Mesenchymal stem cell (in vitro differentiated cells and primary cell): Measurements from ENCODE around the gene CEBPE.

Experiments
- DNase-seq: peaks from one replicate; pipeline ENCODE4 v3.0.0-alpha.2; 2013
- H2AFZ ChIP-seq: one replicate; pipeline ENCODE4 v1.6.1; 2013; ENCODE audit warnings: low read depth, mild to moderate bottlenecking, control low read depth, inconsistent platforms, low read length, moderate library complexity
- H2AK5ac ChIP-seq: 2 replicates; pipeline ENCODE4 v1.6.1; 2013; ENCODE audit warnings: low read length, moderate library complexity, mild to moderate bottlenecking, inconsistent platforms; ENCODE audit not compliant: severe bottlenecking
- H2BK120ac ChIP-seq: one replicate; pipeline ENCODE4 v1.6.1; 2013; ENCODE audit warnings: low read depth, mild to moderate bottlenecking, inconsistent platforms, low read length, moderate library complexity
- H2BK12ac ChIP-seq, 2 experiments: one replicate each; pipeline ENCODE4 v1.6.1; 2013; ENCODE audit warnings: inconsistent platforms in 2 of 2, low read length in 2 of 2, mild to moderate bottlenecking in 2 of 2, moderate library complexity in 2 of 2, control low read depth in 1 of 2
- H2BK15ac ChIP-seq: one replicate; pipeline ENCODE4 v1.6.1; 2013; ENCODE audit warnings: mild to moderate bottlenecking, low read depth, inconsistent platforms; ENCODE audit not compliant: poor library complexity, severe bottlenecking
- H2BK5ac ChIP-seq: 2 replicates; pipeline ENCODE4 v1.6.1; 2013; ENCODE audit warnings: low read depth, mild to moderate bottlenecking, low read length, control low read depth, inconsistent platforms; ENCODE audit not compliant: poor library complexity, severe bottlenecking
- H3K14ac ChIP-seq, 2 experiments: one replicate each; pipeline ENCODE4 v1.6.1; 2013; ENCODE audit warnings: inconsistent platforms in 2 of 2, low read length in 2 of 2, control low read depth in 1 of 2, mild to moderate bottlenecking in 1 of 2, moderate library complexity in 1 of 2
- H3K18ac ChIP-seq, 2 experiments: one replicate each; pipeline ENCODE4 v1.6.1; 2013; ENCODE audit warnings: inconsistent platforms in 2 of 2, low read length in 2 of 2, control low read depth in 1 of 2, low read depth in 1 of 2, mild to moderate bottlenecking in 1 of 2
- H3K23ac ChIP-seq, 2 experiments: one replicate each; pipeline ENCODE4 v1.6.1; 2013; ENCODE audit warnings: inconsistent platforms in 2 of 2, low read length in 2 of 2, mild to moderate bottlenecking in 2 of 2, moderate library complexity in 2 of 2, control low read depth in 1 of 2
- H3K27ac ChIP-seq: 2 replicates; pipeline ENCODE4 v1.5.1; 2013; ENCODE audit warnings: mild to moderate bottlenecking, moderate library complexity, low read length, control low read depth, inconsistent platforms; ENCODE audit not compliant: poor library complexity, severe bottlenecking
- H3K27me3 ChIP-seq, 2 experiments: 2 replicates each; pipeline versions ENCODE4 v1.6.1 to v1.7.0; 2013; ENCODE audit warnings: low read length in 2 of 2, mild to moderate bottlenecking in 2 of 2, moderate library complexity in 2 of 2, control low read depth in 1 of 2, inconsistent platforms in 1 of 2; ENCODE audit not compliant: control insufficient read depth in 1 of 2, insufficient read depth in 1 of 2
- H3K36me3 ChIP-seq, 2 experiments: 2 replicates each; pipeline versions ENCODE4 v1.6.1 to v1.7.0; 2013; ENCODE audit warnings: low read length in 2 of 2, control low read depth in 1 of 2, inconsistent platforms in 1 of 2, low read depth in 1 of 2, mild to moderate bottlenecking in 1 of 2; ENCODE audit not compliant: insufficient read depth in 2 of 2, control insufficient read depth in 1 of 2
- H3K4ac ChIP-seq, 2 experiments: one replicate each; pipeline ENCODE4 v1.6.1; 2013; ENCODE audit warnings: inconsistent platforms in 2 of 2, low read length in 2 of 2, mild to moderate bottlenecking in 2 of 2, moderate library complexity in 2 of 2, control low read depth in 1 of 2, low read depth in 1 of 2
- H3K4me1 ChIP-seq: 2 replicates; pipeline ENCODE4 v1.6.1; 2013; ENCODE audit warnings: low read depth, low read length, control low read depth; ENCODE audit not compliant: control insufficient read depth, insufficient read depth
- H3K4me2 ChIP-seq: 2 replicates; pipeline ENCODE4 v1.6.1; 2013; ENCODE audit warnings: low read length, mild to moderate bottlenecking, inconsistent platforms; ENCODE audit not compliant: poor library complexity, severe bottlenecking
- H3K4me3 ChIP-seq, 2 experiments: 2 replicates each; pipeline versions ENCODE4 v1.5.1 to v1.7.0; 2013; ENCODE audit warnings: low read length in 2 of 2, mild to moderate bottlenecking in 2 of 2, control low read depth in 1 of 2, low read depth in 1 of 2; ENCODE audit not compliant: insufficient read depth in 1 of 2
- H3K79me1 ChIP-seq: replicated peaks from 2 replicates; pipeline ENCODE4 v1.6.1; 2013; ENCODE audit warnings: mild to moderate bottlenecking, control low read depth, low read length, inconsistent platforms; ENCODE audit not compliant: poor library complexity, severe bottlenecking
- H3K9ac ChIP-seq: 2 replicates; pipeline ENCODE4 v1.7.0; 2013; ENCODE audit warnings: mild to moderate bottlenecking, low read length, moderate library complexity
- H3K9me3 ChIP-seq: 2 replicates; pipeline ENCODE4 v1.7.0; 2013; ENCODE audit warnings: mild to moderate bottlenecking, low read length; ENCODE audit not compliant: control insufficient read depth
- H4K8ac ChIP-seq: one replicate; pipeline ENCODE4 v1.6.1; 2013; ENCODE audit warnings: inconsistent platforms, mild to moderate bottlenecking, low read length, moderate library complexity
- H4K91ac ChIP-seq: one replicate; pipeline ENCODE4 v1.6.1; 2013; ENCODE audit warnings: mild to moderate bottlenecking, low read length, inconsistent platforms
- WGBS: methylation state at CpG from one replicate; pipeline ENCODE4 v1.1.7; 2013; ENCODE audit warnings: mixed read lengths; 5-methylcytosine and 5-hydroxymethylcytosine counted together

Gene CEBPE

GRCh38 chr14:23132970-23133369 lies 13.9 kb upstream of the CEBPE start:
- H3K4me2 ChIP-seq, result no peak overlapping the region
- no peak overlapping the region for H3K14ac ChIP-seq
- H3K79me1 ChIP-seq, result no peaks in the 10 kb centered on the region
- no peak overlapping the region for H4K8ac ChIP-seq
- DNase-seq, result no peak
- H3K9me3 ChIP-seq, result no peaks in the 10 kb centered on the region
- peaks cover 0 to 61% of the 10 kb centered on the region in 2 experiments for H3K36me3 ChIP-seq
- H3K27ac ChIP-seq, result no peak overlapping the region
- no peak overlapping the region for H2BK12ac ChIP-seq
- H3K27me3 ChIP-seq, result peaks cover 0 to 14% of the 10 kb centered on the region in 2 experiments
- no peak overlapping the region for H2BK15ac ChIP-seq
- no peak overlapping the region for H3K9ac ChIP-seq
- no peaks in the 10 kb centered on the region for H3K4me1 ChIP-seq
- WGBS, result 97% methylated on average over 3 of the region's 8 CpGs
- H3K4ac ChIP-seq, result no peak overlapping the region
- no peak overlapping the region for H2AFZ ChIP-seq
- H3K4me3 ChIP-seq, result no peak overlapping the region
- no peak overlapping the region for H2BK5ac ChIP-seq
- H3K23ac ChIP-seq, result no peak overlapping the region
- H3K18ac ChIP-seq, result no peak overlapping the region
- no peak overlapping the region for H2AK5ac ChIP-seq
- no peak overlapping the region for H4K91ac ChIP-seq
- H2BK120ac ChIP-seq, result no peak overlapping the region

GRCh38 chr14:23131482-23131881 lies 12.4 kb upstream of the CEBPE start:
- Histone ChIP-seq H3K18ac (no peak overlapping the region), H3K4me2 (no peak overlapping the region), H2AFZ (no peak overlapping the region), H3K27me3 (peaks cover 0 to 14% of the 10 kb centered on the region in 2 experiments), H2AK5ac (no peak overlapping the region), H3K9me3 (no peaks in the 10 kb centered on the region), H2BK12ac (no peak overlapping the region), H4K8ac (no peak overlapping the region), H3K4ac (no peak overlapping the region), H3K36me3 (peaks cover 0 to 63% of the 10 kb centered on the region in 2 experiments), H2BK5ac (no peak overlapping the region), H2BK15ac (no peak overlapping the region), H3K9ac (no peak overlapping the region), H2BK120ac (no peak overlapping the region), H3K14ac (peak overlapping the region in 1 of 2 experiments; percentile 51), H3K27ac (no peak overlapping the region), H3K4me1 (no peaks in the 10 kb centered on the region), H3K4me3 (no peak overlapping the region), H3K23ac (no peak overlapping the region), H3K79me1 (no peaks in the 10 kb centered on the region), H4K91ac (no peak overlapping the region)
- 84% methylated on average over 4 of the region's 5 CpGs for WGBS
- no peak for DNase-seq

GRCh38 chr14:23130871-23131270 lies 11.8 kb upstream of the CEBPE start:
- no peak for DNase-seq
- Histone ChIP-seq H4K8ac (no peak overlapping the region), H3K27ac (no peak overlapping the region), H3K23ac (no peak overlapping the region), H2BK5ac (no peak overlapping the region), H4K91ac (no peak overlapping the region), H3K9me3 (no peaks in the 10 kb centered on the region), H3K9ac (no peak overlapping the region), H3K4me2 (no peak overlapping the region), H3K4me3 (no peak overlapping the region), H2BK15ac (no peak overlapping the region), H2AFZ (no peak overlapping the region), H3K14ac (no peak overlapping the region), H3K4ac (no peak overlapping the region), H3K79me1 (no peaks in the 10 kb centered on the region), H2BK12ac (no peak overlapping the region), H2AK5ac (no peak overlapping the region), H3K18ac (no peak overlapping the region), H3K36me3 (peaks cover 0 to 56% of the 10 kb centered on the region in 2 experiments), H3K4me1 (no peaks in the 10 kb centered on the region), H2BK120ac (no peak overlapping the region), H3K27me3 (peaks cover 0 to 14% of the 10 kb centered on the region in 2 experiments)
- WGBS, result 83% methylated on average over 3 of the region's 3 CpGs

GRCh38 chr14:23129759-23130316 lies 10.8 kb upstream of the CEBPE start:
- 92% methylated on average over 6 of the region's 7 CpGs for WGBS
- Histone ChIP-seq H4K91ac (no peak overlapping the region), H3K14ac (no peak overlapping the region), H2AK5ac (no peak overlapping the region), H3K4me3 (no peak overlapping the region), H3K18ac (no peak overlapping the region), H2BK120ac (no peak overlapping the region), H2BK15ac (no peak overlapping the region), H3K4ac (no peak overlapping the region), H4K8ac (no peak overlapping the region), H2AFZ (no peak overlapping the region), H3K36me3 (peaks cover 0 to 53% of the 10 kb centered on the region in 2 experiments), H3K9me3 (no peaks in the 10 kb centered on the region), H3K9ac (no peak overlapping the region), H2BK12ac (no peak overlapping the region), H3K4me2 (no peak overlapping the region), H3K23ac (no peak overlapping the region), H3K79me1 (no peaks in the 10 kb centered on the region), H3K27ac (no peak overlapping the region), H2BK5ac (no peak overlapping the region), H3K4me1 (no peaks in the 10 kb centered on the region), H3K27me3 (peaks cover 0 to 14% of the 10 kb centered on the region in 2 experiments)
- DNase-seq, result no peak
